GM18508 (cell line): ENCODE results near the gene BBS1.
"Not testable (repeated sequence)": the region's sequence is repeated elsewhere in the genome, so short reads cannot be mapped to it uniquely, and the experiment has no call there.

Source experiments
- ATAC-seq: cut with Tn5 transposase; IDR thresholded peaks from one replicate; pipeline ENCODE4 v1.9.1; 2021; ENCODE audit warnings: moderate number of reproducible peaks; ENCODE audit not compliant: insufficient read depth, unreplicated experiment

The BBS1 gene

DNA sequence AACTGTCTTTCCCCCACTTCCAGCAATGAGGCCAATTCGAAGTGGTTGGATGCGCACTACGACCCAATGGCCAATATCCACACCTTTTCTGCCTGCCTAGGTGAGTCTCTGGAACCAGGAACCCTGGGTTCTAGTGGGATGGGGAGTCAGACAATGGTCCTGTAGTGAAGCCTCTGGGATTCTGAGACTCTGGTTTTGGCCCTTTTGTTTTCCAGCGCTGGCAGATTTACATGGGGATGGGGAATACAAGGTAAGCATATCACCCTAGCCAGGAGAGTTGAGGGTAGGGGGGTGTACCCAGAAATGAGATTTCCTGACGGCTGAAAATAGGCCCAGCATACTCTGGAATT is 530 bp downstream of the BBS1 start:
- no peak for ATAC-seq

DNA sequence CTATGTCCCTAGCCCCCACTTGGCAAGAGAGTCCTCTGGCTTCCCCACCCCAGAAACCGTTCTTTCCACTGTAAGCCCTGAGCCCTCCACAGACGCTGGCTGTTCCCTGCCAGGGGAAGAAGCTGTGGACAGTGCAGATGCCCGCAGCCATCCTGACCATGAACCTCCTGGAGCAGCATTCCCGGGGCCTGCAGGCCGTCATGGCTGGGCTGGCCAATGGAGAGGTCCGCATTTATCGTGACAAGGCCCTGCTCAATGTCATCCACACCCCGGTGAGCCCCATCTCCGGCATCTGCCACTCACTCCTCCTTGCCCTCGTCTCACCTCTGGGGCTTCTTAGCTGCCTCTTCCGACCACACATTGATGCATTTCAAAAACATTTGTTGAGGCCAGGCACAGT is 13.2 kb downstream of the BBS1 start:
- ATAC-seq = no peak

DNA sequence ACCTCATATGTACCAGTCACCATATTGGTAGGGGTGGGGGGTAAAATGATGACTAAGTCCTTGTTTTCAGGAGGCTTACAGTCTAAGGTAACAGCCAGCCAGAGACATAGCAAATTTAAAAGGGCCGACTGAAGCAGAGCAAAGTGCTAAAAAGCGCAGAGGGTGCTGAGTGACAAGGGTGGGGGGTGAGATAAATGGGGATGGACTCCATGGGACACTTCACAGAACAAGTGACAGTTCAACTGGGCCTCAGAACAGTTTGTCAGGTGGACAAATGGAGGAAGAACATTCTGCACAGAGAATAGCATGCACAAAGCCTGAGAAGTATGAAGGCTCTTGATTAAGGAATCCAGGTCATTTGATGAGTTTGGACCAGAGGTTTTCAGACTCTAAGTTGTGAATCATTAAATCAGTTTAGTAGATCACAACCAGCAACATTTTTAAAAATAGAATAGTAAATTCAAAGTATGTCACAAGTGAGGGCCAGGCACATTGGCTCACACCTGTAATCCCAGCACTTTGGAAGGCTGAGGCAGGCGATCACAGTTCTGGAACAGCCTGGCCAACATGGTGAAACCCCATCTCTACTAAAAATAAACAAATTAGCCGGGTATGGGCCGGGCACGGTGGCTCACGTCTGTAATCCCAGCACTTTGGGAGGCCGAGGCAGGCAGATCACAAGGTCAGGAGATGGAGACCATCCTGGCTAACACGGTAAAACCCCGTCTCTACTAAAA is 14.0 kb downstream of the BBS1 start:
- no peak for ATAC-seq

DNA sequence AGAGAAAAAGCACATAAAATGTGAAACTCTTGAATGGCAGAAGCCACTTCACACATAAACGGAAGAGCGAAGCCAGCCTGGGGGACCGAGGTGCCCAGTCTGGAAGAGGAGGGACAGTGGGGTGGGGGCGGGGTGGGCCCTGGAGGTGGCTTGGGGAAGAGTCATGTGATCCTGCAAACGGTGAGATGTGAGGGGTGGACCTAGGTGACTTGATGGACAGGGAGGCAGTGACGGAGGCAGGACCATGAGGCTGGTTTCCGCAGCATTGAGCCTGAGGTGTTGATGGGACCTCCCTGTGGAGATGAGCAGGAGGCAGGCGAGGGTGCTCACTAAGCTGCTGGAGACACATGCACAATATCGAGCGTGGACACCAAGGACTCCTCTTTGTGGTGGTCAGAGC is 18.6 kb downstream of the BBS1 start:
- no peak for ATAC-seq

DNA sequence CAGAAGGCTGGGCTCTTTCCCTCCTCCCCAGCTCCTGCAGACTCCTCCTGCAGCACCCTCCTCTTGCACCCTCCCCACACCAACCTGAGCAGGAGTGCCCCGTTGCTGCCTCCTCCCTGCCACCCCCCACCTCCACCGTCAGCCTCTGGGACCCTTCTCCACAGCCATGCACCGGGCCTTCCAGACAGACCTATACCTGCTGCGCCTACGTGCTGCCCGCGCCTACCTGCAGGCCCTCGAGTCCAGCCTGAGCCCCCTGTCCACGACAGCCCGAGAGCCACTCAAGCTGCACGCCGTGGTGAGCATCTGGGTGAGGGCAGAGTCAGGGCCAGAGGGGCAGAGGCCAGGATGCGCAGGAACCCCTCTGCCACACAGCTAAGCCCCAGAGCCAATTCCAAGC is 19.2 kb downstream of the BBS1 start:
- ATAC-seq = no peak

DNA sequence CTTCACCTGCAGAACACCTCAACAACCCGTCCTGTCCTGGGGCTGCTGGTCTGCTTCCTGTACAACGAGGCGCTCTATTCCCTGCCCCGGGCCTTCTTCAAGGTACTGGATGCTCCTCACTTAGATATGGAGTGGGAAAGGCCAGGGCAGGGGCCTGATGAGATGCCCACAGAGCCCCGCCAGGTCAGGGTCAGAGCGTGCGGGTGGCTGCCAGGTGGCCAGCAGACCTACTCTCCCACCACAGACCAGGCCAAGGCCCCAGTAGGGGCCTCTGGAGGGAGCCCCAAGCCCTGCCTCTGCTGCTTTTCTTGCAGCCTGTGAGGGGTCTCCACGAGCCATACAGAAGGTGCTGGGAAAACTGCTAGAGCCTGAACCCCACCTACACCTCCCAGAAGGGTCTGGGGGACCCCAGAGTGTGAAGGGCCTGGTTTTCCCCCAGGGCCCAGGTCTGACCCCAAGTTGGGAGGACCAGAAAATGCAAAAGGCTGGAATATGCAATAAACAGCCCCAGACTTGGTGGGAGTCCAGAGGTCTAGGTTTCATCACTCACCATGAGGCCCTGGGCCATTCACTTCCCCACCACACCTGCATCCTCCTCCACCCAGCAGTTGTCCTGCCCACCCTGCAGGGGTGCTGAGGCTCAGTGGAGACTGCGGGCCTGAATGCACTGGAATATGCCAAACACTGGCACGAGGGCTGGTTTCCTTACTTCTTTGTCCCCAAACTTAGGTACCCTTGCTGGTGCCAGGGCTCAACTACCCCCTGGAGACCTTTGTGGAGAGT is 20.7 kb downstream of the BBS1 start:
- no peak for ATAC-seq

DNA sequence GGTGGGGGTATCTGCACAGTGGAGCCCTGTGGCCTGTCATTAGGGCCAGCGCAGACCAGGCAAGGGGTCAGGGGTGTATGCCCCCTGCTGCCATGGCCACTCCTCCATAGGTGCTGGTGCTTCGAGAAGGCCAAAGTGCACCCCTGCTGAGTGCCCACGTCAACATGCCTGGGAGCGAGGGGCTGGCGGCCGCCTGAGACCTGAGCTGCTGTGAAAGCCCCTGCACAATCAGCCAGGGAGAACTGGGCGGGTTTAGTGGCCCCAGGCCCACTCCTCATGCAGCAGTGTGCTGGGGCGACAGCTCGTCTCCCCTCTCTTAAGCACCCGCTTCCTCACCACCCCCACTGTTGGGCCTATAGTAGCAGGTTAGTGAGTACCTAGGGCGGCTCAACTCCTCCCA is 21.4 kb downstream of the BBS1 start:
- no peak for ATAC-seq

DNA sequence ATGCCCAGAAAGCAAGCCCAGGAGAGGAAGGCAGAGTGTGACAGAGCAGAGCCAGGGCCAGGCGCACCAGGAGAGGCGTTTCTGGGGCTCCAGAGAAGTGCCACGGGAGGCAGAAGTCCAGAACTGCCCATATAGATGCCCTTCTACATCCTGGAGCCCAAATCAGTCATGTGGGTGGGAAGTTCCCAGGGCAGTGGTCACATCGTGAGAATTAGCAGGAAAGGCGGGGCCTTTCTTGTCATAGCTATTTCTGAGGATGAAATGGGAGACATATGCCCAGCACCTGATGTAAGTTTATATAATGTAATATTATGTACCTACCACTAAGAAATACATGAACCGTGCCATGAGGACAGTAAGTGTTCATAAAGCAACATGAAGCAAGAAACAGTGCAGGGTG is 22.3 kb downstream of the BBS1 start:
- no peak for ATAC-seq

DNA sequence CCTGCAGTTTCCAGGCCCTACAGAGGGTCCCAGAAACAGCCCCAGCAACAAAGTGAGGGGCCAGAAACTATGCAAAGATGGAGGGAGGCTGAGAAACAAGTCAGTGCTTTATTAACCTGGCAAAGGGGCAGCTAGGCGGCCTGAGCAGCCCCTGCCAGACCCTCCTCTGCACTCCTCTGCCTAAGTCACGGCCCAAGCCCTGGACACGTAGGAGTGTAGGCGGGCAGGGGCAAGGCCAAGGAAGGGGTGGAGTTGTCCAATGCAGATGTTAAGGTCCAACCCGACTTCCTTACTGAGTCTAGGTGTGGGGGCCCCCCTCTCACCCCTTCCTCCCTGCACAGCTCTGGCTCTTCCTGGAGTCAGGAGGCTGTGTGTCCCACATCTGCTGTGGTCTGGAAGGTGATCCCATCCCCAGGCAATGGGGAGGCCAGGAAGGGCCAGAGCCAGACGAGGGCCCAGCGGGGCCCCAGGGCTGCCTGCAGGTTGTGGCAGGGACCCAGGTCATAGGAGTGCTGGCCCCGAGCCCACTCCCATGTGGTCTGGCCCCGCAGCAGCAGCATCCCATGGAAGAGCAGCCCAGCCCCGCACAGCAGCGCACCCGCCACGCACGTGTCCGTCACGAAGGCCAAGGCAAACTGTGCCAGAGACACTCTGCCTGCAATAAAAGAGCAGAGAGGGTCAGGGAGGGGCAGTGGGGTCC is 28.9 kb downstream of the BBS1 start:
- no peak for ATAC-seq

DNA sequence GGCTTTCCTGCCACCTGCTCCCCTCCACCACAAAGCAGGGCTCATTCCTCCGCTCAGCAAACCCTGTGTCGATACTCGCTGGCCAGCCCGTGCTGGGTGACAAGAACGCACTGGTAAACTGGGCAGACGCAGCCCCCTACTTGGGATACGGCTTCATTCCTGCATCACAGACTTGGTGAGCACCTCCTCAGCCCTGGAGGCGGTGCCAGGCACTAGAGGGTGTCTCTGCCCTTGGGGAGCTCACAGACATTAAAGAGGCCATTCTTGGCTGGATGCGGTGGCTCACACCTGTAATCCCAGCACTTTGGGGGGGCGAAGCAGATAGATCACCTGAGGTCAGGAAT is 29.4 kb downstream of the BBS1 start:
- no peak for ATAC-seq

DNA sequence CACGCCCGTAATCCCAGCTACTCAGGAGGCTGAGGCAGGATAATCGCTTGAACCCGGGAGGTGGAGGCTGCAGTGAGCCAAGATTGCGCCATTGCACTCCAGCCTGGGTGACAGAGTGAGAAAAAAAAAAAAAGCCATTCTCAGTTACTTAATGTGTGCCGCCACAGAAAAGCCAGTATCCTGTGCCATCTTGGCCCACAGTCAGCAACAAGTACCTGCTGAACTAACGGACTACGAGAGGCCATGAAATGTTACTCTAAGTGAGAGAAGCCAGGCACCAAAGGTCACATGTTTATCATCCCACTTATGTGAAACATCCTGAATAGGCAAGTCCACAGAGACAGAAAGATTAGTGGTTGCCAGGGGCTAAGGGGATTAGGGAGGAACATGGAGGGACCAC is 30.2 kb downstream of the BBS1 start:
- ATAC-seq = not testable (repeated sequence)

DNA sequence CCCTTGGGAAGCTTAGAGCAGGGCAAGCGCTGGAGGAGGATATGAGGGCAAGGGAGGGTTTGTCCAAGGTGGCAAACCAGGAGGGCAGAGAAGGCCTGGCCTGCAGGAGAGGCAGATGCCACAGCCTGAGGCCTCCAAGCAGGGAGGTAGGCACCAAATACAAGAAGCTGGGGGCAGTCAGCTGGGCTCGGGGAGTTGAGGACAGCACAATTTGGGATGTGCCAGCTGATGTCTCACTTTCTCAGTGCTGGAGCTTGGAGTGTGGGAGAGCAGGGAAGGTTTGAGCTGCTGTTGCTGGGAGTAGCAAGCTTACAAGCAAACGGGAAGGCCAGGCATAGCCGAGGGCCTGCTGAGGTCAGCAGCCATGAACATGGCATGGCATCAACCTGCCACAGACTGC is 31.5 kb downstream of the BBS1 start:
- ATAC-seq = no peak

DNA sequence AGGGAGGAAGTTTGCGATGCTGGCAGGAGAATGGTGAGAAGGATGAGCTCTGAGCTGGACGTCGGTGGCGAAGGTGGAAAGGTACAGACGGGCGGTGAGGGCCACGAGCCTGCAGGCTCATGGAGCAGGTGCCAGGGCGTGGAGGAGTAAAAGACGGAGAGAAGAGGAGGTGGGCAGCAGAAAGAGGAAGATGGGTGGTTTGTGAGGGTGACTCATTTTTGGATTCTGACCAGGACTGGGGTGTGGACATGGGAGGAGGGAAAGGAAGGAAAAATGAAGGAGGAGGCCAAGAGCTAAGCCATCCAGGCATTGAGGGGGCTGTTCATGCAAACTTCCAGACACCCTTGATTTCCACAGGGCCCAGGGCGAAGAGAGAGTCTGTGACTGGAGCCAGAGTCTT is 31.9 kb downstream of the BBS1 start:
- ATAC-seq = no peak

DNA sequence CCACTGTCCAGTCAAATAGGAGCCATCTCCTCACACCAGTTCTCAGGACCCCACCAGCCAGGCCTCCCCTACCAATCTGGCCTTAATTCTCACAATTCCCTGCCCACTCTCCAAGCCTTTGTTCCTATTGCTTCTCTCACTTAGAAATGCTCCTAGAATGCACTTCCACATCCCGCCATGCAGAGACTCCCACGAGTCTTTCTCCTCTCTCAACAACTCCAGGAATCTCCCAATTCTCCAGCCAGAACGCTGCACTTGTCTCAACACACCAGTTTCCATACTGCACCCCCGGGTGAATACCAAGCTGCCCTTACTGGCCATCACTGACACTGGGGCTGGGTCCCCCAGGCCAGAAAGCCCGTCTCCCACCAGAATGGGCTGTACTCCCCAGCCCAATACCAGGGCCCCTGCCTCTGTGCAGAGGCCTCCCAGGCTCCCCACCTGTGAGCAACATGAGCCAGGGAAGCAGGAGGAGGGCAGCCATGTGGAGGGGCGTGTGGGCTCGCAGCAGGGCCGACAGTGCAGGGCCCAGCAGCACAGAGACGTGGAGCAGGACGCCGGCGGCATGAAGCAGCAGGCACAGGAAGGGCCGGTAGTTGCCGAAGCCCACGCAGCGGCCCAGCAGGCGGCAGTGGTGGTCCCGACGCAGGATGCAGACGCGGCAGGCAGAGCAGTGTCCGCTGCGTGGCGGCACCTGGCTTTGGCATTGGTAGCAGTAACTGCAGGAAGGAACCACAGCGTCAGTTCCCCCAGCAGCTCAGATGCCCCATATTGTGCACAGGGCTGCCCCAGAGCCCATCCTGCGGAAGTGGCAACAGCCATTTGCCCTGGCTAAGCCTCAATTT is 33.0 kb downstream of the BBS1 start:
- ATAC-seq = no peak

DNA sequence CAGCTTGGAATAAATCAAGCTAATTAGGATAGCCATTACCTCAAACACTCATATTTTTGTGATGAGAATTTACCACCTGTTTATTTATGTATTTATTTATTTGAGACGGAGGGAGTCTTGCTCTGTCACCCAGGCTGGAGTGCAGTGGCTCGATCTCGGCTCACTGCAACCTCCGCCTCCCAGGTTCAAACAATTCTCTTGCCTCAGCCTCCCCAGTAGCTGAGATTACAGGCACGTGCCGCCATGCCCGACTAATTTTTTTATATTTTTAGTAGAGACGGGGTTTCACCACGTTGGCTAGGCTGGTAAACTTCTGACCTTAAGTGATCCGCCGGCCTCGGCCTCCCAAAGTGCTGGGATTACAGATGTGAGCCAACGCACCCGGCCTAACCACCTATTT is 34.5 kb downstream of the BBS1 start:
- ATAC-seq = not testable (repeated sequence)

DNA sequence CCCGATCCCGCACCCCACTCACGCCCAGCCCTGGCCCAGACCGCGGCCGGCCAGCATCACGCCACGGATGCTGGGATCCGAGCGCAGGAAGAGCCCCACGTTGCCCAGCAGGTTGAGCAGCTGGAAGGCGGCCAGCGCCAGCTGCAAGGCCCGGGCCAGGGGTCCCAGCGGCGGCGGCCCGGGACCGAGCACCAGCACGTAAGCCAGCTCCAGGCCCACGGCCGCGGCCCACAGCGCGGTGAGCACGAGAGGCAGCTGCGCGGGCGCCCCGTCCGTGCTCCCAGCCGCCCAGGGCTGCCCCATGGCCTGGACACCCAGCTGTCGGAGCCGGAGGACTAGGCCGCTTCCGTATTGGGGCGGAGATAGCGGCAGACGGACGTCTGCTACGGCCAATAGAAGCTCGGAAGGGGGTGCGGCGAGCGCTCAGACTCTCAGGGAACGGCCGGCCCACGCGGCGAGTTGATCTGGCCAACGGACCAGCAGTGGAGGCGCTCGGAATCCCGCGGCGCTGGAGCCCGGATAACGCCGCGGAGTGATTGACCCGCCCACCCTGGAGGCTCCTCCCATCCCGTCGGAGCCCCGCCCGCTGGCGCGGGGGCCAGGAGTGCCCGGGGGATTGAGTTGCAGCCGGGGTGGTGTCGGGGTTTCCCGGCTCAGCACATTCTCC is 35.4 kb downstream of the BBS1 start, which contains the start of gene ZDHHC24:
Gene ZDHHC24 (minus strand): TSS at position 348 of the 667 bp plus-strand sequence. CDS start 45 bp downstream, at position 303.
- peak; percentile 43 for ATAC-seq

DNA sequence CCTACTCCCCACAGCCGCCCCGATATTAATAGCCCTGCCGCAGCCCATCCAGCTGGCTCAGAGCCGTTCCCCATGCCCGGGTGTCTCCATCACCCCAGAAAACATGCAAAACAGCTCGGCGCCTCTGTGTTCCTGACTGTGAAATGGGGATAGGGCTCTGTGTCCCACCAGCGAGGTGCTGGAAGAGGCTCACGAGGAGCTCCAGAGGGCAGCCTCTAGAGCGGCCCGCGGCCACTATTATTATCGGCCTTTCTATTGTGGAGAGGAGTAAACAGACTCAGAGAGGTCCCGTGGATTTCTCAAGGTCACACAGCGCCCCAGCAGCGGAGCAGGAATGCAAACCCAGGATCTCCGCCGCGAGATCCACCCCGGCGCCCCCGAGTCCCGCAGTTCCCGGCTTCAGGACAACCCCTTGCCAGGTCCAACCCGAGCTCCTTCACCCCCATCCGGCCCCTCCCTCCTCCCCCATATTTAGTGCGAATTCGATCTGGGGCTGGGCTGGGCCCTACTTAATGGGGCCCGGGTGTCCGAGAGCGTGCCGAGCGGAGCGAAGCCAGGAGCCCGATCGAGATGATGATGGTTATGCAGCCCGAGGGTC is 36.0 kb downstream of the BBS1 start, which contains the start of gene ACTN3:
Gene ACTN3 (plus strand): TSS at position 536 of the 598 bp plus-strand sequence. CDS start 35 bp downstream, at position 571.
- no peak for ATAC-seq

DNA sequence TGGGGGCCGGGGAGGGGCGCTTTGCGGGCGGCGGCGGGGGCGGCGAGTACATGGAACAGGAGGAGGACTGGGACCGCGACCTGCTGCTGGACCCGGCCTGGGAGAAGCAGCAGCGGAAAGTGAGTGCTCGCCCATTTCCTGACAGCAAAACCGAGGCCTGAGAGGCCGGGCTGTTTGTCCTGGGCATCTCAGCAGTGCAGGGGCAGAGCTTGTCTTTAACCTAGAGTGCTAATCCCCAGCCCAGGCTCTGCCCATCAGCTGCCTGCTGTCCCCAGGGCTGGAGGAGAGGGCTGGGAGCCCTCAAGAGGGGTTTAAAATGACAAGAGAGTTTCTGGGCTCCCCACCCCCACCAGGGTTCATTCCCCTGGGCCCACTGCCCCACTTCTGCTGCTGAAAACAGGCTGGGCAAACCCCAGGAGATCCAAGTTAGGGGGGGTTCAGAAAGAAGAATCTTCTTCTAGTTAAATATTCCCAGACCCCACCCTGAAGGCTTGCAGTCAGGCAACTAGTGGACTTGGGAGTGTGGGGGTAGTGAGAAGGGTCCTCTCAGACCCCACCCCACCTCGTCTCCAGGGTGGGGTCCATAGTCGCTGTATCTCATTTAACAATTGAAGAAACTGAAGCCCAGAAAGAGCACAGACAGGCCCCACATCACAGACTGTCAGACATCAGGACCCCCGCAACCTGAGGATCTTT is 36.7 kb downstream of the BBS1 start:
- no peak for ATAC-seq

DNA sequence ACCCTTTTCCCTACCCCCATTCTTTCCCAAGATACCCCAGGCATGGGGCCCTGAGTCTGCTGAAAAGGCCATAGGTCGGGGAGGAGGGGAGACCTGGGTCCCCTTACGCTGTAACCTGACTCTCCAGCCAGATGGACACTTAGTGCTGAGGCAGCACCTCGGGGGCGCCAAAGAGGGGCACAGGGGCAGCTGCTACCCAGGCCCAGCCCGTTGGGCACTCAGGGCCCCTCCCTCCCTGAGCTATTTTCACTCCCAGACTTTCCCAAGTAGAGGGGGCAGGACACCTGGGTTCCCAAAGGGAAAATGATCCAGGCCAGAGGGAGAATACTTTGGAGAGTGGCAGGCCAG is 37.2 kb downstream of the BBS1 start:
- ATAC-seq = no peak
